COLO829 (cell line): ENCODE results near the gene SORD.
"Not testable (repeated sequence)": the region's sequence is repeated elsewhere in the genome, so short reads cannot be mapped to it uniquely, and the experiment has no call there.

Experiments
- DNase-seq: peaks from one replicate; pipeline ENCODE4 v3.0.0; 2012; ENCODE audit warnings: low spot score

Gene SORD

GRCh38 chr15:45062301-45062700, 39.3 kb downstream of the SORD start:
- not testable (repeated sequence) for DNase-seq

- DNase-seq = no peak
These were observed 41.4 kb downstream of the SORD start for GRCh38 chr15:45064386-45064785.

- DNase-seq = not testable (repeated sequence)
These were observed 47.0 kb downstream of the SORD start for GRCh38 chr15:45069942-45070360.

GRCh38 chr15:45073602-45074001, 50.6 kb downstream of the SORD start:
- DNase-seq = not testable (repeated sequence)

- not testable (repeated sequence) for DNase-seq
These were observed 52.7 kb downstream of the SORD start for GRCh38 chr15:45075440-45076320.

GRCh38 chr15:45077391-45077790, 54.4 kb downstream of the SORD start:
- DNase-seq = not testable (repeated sequence)

- not testable (repeated sequence) for DNase-seq
These were observed 56.2 kb downstream of the SORD start for GRCh38 chr15:45079201-45079600.

GRCh38 chr15:45079628-45080246, 56.7 kb downstream of the SORD start:
- not testable (repeated sequence) for DNase-seq

- not testable (repeated sequence) for DNase-seq
These were observed 57.6 kb downstream of the SORD start for GRCh38 chr15:45080593-45080992.

- DNase-seq = not testable (repeated sequence)
These were observed 59.4 kb downstream of the SORD start for GRCh38 chr15:45082412-45082811.

GRCh38 chr15:45083223-45083622, 60.2 kb downstream of the SORD start:
- no peak for DNase-seq

- DNase-seq = no peak
These were observed 61.2 kb downstream of the SORD start for GRCh38 chr15:45084163-45084562.

GRCh38 chr15:45087513-45087912, 64.5 kb downstream of the SORD start:
- no peak for DNase-seq

GRCh38 chr15:45088801-45089711, 66.1 kb downstream of the SORD start:
- DNase-seq = no peak

- DNase-seq = no peak
These were observed 66.8 kb downstream of the SORD start for GRCh38 chr15:45089712-45090373.

- DNase-seq = no peak
These were observed 68.2 kb downstream of the SORD start for GRCh38 chr15:45091161-45091560.

GRCh38 chr15:45091576-45091975, 68.6 kb downstream of the SORD start:
- no peak for DNase-seq

GRCh38 chr15:45093013-45093412, 70.0 kb downstream of the SORD start:
- DNase-seq = no peak

GRCh38 chr15:45093622-45094357, 70.8 kb downstream of the SORD start:
- no peak for DNase-seq

- no peak for DNase-seq
These were observed 71.3 kb downstream of the SORD start for GRCh38 chr15:45094358-45094730.

GRCh38 chr15:45095661-45096060, 72.7 kb downstream of the SORD start:
- no peak for DNase-seq
